GM12891 (cell line): ENCODE measurements around the gene ASB2.

Source experiments
- DNase-seq: peaks from one replicate; pipeline ENCODE4 v3.0.0; 2011; ENCODE audit warnings: low spot score; ENCODE audit not compliant: insufficient read length
- FAIRE-seq: peaks from 2 replicates; lab custom pipeline; 2011; peaks lifted over from hg19 to GRCh38; lab: Jason Lieb, UNC
- PAX5 ChIP-seq: IDR thresholded peaks from 2 replicates; pipeline ENCODE4 v1.6.1; 2011; ENCODE audit warnings: low read length, moderate library complexity, mild to moderate bottlenecking; ENCODE audit not compliant: insufficient read depth, severe bottlenecking
- POLR2A ChIP-seq: IDR thresholded peaks from 2 replicates; pipeline ENCODE4 v1.6.1; 2011; ENCODE audit warnings: low read depth, low read length, control low read depth
- POLR2AphosphoS5 ChIP-seq: IDR thresholded peaks from 2 replicates; pipeline ENCODE4 v1.6.1; 2011; ENCODE audit warnings: low read depth, low read length, control low read depth
- POU2F2 ChIP-seq: IDR thresholded peaks from 2 replicates; pipeline ENCODE4 v1.6.1; 2011; ENCODE audit warnings: low read depth, mild to moderate bottlenecking, control low read depth, low read length, moderate library complexity
- SPI1 ChIP-seq: IDR thresholded peaks from 2 replicates; pipeline ENCODE4 v1.6.1; 2011; ENCODE audit warnings: low read depth, low read length, control low read depth
- TAF1 ChIP-seq: IDR thresholded peaks from 2 replicates; pipeline ENCODE4 v1.6.1; 2011; ENCODE audit warnings: low read depth, low read length, control low read depth

ASB2 gene

DNA sequence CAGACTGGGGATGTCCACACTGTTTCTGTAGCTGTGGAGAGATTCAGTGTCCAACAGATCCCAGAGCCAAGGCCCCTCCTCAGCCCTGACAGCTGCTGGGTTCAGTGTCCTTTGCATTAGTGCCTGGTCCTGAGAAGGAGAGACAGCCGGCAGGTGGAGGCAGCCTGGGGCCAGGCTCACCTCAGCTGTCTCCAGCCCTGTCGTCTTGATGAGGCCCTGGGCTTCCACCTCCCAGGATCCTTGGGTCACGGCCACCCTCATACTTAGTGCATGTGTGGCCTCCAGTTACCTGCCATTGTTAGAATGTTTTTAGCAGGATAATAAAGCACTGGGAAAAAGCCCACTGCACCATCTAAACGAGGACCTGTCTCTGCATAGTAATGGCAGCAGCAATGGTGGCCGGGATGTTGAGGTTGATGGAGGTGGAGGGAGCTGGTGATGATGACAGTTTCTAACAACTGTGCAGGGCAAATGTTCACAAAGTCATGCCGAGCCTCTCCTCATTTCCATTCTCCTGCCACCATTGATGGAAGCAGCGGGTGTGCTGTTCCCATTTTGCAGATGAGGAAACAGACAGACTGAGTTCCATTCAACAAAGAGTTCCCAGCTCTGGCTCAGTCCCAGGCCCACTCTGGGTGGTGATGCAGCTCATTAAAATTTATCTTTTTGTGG, 17.7 kb downstream of the ASB2 start:
- TF ChIP-seq PAX5 = no peak
- TF ChIP-seq TAF1 = no peak
- TF ChIP-seq SPI1 = no peak
- TF ChIP-seq POLR2AphosphoS5 = no peak
- TF ChIP-seq POU2F2 = no peak
- no peak for TF ChIP-seq POLR2A
- peak; percentile 51 for FAIRE-seq
- no peak for DNase-seq

DNA sequence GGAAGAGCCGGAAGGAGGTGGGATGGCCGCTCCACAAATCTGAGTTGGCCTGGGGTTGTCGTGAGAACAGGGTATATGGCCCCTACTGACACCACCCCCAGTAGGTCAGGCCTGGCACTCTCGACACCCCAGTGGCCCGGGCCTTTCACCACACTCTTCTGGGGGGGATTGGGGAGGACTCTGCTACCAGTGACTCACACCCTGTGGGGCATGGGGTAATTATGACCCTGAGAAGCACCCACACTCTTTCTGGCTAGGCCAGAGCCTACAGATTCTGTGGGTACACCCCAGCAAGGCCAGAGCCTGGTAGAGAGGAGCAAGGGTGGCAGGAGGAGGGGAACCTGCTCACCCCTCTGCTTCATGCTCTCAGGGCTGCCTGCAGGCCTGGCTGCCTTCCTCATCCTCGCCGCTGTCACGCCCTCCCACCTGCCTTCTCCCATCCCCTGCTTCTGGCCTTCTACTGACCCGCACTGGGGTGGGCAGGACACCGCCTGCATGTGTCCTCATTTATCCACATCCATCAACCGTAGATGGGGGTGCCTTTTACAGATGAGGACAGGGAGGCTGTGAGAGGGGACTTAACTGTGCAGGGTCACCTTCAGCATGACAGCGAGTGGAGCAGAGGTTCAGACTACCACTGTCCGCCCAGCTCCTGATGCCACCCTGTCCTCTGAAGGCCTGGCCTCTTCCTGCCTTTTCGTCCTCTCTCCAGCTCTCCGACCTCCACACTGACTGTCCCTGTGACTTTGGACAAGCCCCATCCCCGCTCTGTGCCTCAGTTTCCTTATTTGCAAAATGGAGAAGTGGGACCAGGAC, 18.4 kb downstream of the ASB2 start:
- FAIRE-seq (no peak), DNase-seq (no peak)
- TF ChIP-seq POLR2A = peak; percentile 46; the same call in 1 of the 2 replicates
- peak; percentile 17; the same call in 1 of the 2 replicates for TF ChIP-seq POLR2AphosphoS5
- TF ChIP-seq SPI1 = peak; percentile 51; the same call in 1 of the 2 replicates
- no peak for TF ChIP-seq PAX5

DNA sequence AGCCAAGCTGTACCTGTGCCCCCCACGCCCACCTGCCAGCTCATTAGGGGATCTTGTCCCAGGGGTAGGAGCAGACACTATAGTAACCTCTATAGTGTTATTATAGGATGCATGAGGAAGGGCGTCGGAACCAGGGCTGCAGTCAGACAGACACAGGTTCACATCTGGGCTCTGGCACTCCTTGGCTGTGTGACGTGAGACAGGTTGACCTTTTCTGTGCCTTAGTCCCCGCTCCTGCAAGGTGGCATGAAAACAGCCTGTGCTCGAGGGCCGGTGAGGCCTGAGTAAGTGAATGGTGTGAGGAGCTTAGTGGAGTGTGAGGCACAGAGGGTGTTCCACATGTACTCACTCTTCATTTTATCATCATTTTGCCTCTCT, 19.0 kb downstream of the ASB2 start:
- DNase-seq (no peak), FAIRE-seq (no peak)
- no peak for TF ChIP-seq SPI1
- TF ChIP-seq TAF1 = no peak
- 0 out of 2 replicates have a peak, but pooled peaks have one; percentile 1 for TF ChIP-seq POLR2AphosphoS5
- TF ChIP-seq POLR2A = no peak; the same call in 1 of the 2 replicates
- 0 out of 2 replicates have a peak, but pooled peaks have one; percentile 7 for TF ChIP-seq POU2F2
- TF ChIP-seq PAX5 = no peak

DNA sequence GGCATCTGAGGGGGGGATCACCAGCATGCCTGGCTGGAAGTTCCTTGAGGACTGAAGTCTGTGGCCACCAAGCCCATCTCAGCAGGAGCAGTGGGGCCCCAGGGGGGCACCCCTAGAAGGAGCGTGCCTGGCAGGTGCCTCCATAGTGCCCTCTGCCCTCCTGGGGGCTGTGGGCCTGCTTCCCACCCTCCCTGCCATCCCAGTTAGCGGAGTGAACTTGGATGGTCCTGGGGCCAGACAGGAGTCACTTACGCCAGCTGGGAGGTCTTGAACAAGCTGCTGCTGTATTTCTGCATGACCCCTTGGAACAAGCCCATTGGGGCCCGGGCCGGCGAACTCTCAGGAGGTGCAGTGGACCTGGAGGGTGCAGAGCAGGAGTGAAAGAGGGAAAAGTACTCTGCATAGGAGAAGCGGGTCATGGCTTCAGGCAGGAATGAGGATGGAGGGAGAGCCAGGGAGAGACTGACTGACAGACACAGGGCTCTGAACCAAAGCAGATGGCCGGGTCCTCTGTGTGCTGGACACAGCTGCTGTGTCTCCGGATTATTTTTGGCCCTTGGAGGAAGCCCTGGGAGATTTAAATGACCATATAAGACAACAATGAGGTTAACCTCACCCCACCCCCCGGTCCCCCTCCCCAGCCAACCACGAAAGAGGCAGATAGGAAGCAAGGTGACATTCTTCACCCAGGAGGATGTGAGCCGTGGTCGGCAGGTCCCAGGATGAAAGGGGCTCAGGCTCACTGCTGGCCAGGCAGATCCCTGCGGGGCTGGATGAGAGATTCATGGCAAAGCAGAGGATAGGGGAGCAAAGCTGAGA, 19.6 kb downstream of the ASB2 start:
- peak; percentile 45; the same call in 1 of the 2 replicates for TF ChIP-seq POLR2AphosphoS5
- TF ChIP-seq PAX5 = no peak
- TF ChIP-seq POU2F2 = 0 out of 2 replicates have a peak, but pooled peaks have one; percentile 29
- FAIRE-seq (no peak), DNase-seq (no peak)

DNA sequence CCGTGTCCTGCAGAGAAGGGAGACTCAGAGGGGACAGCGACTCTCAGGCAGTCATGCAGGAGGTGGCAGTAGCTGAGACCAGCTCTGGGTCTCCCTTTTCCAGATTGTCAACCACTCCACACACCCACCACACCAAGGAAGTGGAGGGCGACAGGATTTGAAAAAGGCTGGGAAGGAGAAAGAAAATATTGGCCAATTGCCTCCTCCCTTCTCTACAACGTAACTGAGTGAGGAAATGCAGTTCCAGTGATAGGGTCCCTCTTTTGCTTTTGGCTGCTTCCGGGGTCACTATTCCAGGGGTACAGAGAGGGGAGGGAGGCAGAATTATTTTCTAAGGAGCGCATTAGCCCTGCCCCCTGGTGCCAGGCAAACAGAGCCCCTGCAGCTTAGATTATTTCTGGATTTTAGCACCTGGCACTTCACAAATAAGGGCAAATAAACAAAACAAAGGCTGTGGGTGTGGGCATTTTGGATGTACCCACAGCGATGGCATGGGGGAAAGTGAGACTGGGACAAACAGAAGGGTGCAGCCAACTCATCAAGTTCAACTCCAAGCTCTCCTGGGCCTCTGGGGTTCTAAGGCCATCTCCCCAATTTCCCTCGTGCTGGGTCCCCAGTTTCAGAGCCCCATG, 20.4 kb downstream of the ASB2 start:
- FAIRE-seq (no peak), DNase-seq (no peak)
- TF ChIP-seq POU2F2 = no peak
- TF ChIP-seq TAF1 = no peak
- TF ChIP-seq POLR2A = no peak
- TF ChIP-seq SPI1 = no peak
- TF ChIP-seq PAX5 = no peak
- TF ChIP-seq POLR2AphosphoS5 = no peak

DNA sequence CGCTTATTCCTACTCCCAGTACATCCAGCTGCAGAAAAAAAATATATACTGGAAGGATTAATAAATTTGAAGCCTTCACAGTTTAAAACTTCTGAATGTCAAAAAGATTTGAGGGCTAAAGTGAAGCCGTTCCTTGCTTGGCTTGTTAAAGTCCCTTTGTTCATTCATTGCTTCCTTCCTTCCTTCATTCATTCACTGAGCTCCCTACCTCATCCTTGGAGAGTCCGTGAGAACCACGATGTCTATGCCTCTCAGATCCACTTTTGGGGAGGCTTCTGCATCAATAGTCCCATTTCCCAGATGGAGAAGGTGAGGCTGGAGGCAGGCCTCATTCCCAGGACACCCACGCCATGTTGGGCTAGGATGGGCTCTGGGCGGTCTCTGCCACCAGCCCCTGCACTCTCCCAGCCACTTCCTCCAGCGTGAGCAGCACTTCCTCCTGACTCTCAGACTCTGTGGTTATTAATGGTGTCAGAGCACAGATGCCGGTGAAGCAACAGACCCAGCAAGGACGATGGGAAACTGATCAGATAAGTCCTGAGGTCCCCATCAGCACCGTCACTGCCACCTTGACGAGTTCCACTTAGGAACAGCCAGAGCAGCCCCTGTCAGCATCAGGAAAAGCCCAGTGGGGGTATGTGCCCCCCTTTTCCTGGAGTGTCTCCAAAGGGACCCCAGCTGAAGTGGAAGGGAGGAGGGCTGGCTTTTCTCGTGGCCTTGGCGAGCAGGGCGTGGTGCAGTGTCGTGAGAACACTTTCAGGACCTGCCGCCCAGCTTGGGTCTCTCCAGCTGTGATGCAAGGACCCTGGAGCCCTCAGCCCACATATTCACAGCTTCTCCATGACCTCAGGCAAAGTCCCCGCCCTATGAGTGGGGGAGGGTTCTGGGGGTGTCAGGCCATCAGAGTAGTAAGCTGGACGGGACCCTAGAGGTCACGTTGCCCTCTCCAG, 21.2 kb downstream of the ASB2 start:
- DNase-seq (peak; percentile 67), FAIRE-seq (peak; percentile 86)
- TF ChIP-seq TAF1 (0 out of 2 replicates have a peak, but pooled peaks have one; percentile 59), POU2F2 (no peak), PAX5 (no peak), POLR2A (peak; percentile 65), POLR2AphosphoS5 (peak; percentile 61; the same call in 1 of the 2 replicates), SPI1 (peak; percentile 92)

DNA sequence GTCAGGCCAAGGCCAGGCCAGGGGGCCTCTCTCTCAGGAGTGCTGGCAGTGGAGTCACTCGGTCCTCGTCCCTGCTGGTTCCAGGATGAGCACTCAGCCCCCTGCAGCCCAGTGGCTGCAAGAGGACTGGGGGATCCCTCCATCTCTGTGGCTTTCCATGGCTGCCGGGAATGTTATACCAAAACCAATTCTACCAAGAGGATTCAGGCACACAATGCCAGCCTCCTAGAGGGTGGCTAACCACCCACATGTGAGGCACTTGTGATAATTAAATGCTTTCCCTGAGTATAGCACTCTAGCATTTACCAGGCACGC, 21.9 kb downstream of the ASB2 start:
- no peak for FAIRE-seq

More for the DNA sequence above, 21.9 kb downstream of the ASB2 start:
- DNase-seq = no peak
- no peak for TF ChIP-seq SPI1
- no peak for TF ChIP-seq POLR2A
- TF ChIP-seq TAF1 = no peak
- no peak for TF ChIP-seq PAX5
- TF ChIP-seq POU2F2 = no peak
- TF ChIP-seq POLR2AphosphoS5 = no peak
